Dendritic cell treated with granulocyte-macrophage colony-stimulating factor and Interleukin-4, amounts not matched to agents 40 ng/mL and 50 ng/mL, for 4 days (primary cell): ENCODE results near the gene MAD1L1.

Experiments
- H3K27ac Mint-ChIP-seq: one replicate; pipeline ENCODE4 v1.8.0; 2022; ENCODE audit warnings: mild to moderate bottlenecking, mixed read lengths
- H3K27me3 Mint-ChIP-seq: one replicate; pipeline ENCODE4 v1.8.0; 2022; ENCODE audit warnings: mild to moderate bottlenecking, mixed read lengths
- H3K36me3 Mint-ChIP-seq: one replicate; pipeline ENCODE4 v1.8.0; 2022; ENCODE audit warnings: low read depth, mixed read lengths
- H3K4me1 Mint-ChIP-seq: one replicate; pipeline ENCODE4 v1.8.0; 2022; ENCODE audit warnings: low read depth, mixed read lengths
- H3K4me3 Mint-ChIP-seq: one replicate; pipeline ENCODE4 v1.8.0; 2022; ENCODE audit warnings: mild to moderate bottlenecking, moderate library complexity, mixed read lengths
- H3K9me3 Mint-ChIP-seq: one replicate; pipeline ENCODE4 v1.8.0; 2022; ENCODE audit warnings: mixed read lengths
- intact Hi-C: fragments of 100-400 bp; cut with micrococcal nuclease; formaldehyde crosslinking; loops from one replicate; pipeline ENCODE4 v1.15.0; 2022

The MAD1L1 gene

DNA sequence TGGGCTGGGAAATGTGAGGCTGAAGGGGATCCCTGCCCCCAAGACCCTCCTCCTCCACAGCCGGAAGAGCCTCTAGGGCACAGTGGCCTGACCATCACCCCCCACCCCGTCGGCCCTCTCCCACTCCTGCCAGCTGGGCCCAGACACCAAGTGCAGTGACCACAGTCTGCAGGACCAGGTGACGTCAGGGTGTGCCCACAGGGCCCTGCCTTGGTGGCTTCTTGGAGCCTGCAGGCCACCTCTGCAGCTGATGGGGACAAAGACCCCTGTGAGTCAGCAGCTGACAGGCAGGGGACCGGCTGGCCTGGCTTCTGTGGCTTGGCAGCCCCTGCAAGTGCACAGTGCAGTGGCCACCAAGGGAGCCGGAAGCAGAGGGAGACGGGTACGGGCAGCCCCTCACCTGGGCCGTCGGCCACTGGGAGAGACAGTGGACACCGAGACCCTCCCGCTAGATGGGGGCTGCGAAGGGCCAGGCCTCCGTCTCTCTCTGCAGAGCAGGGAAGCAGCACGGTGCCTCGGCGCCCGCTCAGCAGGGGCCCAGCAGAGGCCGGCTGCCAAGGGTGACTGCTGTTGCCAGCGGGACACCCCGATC, 288.0 kb downstream of the MAD1L1 start:
- Mint-ChIP-seq H3K36me3 (peaks cover 37% of the 10 kb centered on the region), H3K27me3 (no peaks in the 10 kb centered on the region), H3K9me3 (no peaks in the 10 kb centered on the region), H3K4me3 (peak overlapping the region; percentile 21), H3K4me1 (peaks cover 92% of the 10 kb centered on the region), H3K27ac (peak overlapping the region; percentile 85)
- intact Hi-C loops = no loop called here

GRCh38 chr7:1943933-1944618, 288.7 kb downstream of the MAD1L1 start:
- Mint-ChIP-seq H3K27ac (peak overlapping the region; percentile 85), H3K27me3 (no peaks in the 10 kb centered on the region), H3K4me3 (peak overlapping the region; percentile 71), H3K9me3 (no peaks in the 10 kb centered on the region), H3K36me3 (peaks cover 39% of the 10 kb centered on the region), H3K4me1 (peaks cover 92% of the 10 kb centered on the region)
- intact Hi-C loops = no loop called here

GRCh38 chr7:1943326-1943725, 289.4 kb downstream of the MAD1L1 start:
- peaks cover 46% of the 10 kb centered on the region for H3K36me3 Mint-ChIP-seq
- H3K4me3 Mint-ChIP-seq = peak overlapping the region; percentile 4
- peak overlapping the region; percentile 98 for H3K27ac Mint-ChIP-seq
- H3K4me1 Mint-ChIP-seq = peaks cover 92% of the 10 kb centered on the region
- intact Hi-C loops = no loop called here
- H3K27me3 Mint-ChIP-seq = no peaks in the 10 kb centered on the region
- H3K9me3 Mint-ChIP-seq = no peaks in the 10 kb centered on the region

DNA sequence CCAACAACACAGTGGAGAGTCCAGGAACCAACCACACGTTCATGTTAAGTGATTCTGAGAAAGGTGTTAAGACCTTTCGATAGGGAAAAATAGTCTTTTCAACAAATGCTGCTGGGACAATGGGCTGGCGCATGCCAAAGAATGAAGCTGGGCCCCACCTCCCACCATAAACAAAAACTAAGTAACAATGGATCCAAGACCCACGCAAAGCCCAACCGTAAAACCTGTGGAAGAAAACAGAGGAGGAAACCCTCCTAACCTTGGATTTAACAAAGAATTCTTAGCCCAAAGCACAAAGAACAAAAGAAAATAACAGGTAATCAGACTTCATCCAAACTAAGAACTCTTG, 289.8 kb downstream of the MAD1L1 start:
- no peak overlapping the region for H3K4me3 Mint-ChIP-seq
- no peaks in the 10 kb centered on the region for H3K9me3 Mint-ChIP-seq
- peaks cover 95% of the 10 kb centered on the region for H3K4me1 Mint-ChIP-seq
- intact Hi-C loops = no loop called here
- peaks cover 49% of the 10 kb centered on the region for H3K36me3 Mint-ChIP-seq
- H3K27ac Mint-ChIP-seq = peak overlapping the region; percentile 98
- no peaks in the 10 kb centered on the region for H3K27me3 Mint-ChIP-seq

DNA sequence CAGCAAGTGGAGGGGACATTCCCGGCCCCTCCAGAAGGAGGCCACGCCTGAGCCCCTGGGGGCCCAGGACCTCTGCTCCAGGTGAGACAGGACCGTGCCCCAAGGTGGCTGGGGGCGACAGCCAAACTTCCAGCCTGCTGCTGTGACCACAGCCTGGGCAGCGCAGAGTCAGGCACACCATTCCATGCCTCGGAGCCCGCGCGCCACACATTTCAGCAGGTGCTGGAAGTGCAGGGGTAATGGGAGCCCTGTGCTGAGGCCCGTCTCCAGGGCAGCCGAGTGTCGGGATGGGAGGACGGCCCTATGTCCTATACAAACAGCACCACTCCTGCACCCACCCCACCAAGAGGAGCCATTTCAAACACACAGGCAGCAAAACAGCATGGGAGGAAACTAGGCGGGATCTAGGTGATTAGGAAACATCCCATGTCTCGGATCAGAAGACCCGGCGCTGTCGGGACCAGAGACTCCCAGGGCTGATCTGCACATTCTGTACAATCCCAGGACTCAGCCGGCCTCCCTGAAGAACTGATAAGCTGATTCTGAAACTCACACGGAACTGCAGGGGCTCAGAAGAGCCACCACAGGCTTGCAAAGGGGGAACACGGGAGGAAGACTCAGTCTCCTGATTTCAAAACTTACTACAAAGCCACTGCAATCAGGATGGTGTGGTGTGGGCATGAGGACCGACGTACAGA, 290.4 kb downstream of the MAD1L1 start:
- Mint-ChIP-seq H3K4me1 (peaks cover 95% of the 10 kb centered on the region), H3K36me3 (peaks cover 44% of the 10 kb centered on the region), H3K27me3 (no peaks in the 10 kb centered on the region), H3K4me3 (no peak overlapping the region), H3K9me3 (no peaks in the 10 kb centered on the region), H3K27ac (peak overlapping the region; percentile 98)
- intact Hi-C loops = no loop called here

DNA sequence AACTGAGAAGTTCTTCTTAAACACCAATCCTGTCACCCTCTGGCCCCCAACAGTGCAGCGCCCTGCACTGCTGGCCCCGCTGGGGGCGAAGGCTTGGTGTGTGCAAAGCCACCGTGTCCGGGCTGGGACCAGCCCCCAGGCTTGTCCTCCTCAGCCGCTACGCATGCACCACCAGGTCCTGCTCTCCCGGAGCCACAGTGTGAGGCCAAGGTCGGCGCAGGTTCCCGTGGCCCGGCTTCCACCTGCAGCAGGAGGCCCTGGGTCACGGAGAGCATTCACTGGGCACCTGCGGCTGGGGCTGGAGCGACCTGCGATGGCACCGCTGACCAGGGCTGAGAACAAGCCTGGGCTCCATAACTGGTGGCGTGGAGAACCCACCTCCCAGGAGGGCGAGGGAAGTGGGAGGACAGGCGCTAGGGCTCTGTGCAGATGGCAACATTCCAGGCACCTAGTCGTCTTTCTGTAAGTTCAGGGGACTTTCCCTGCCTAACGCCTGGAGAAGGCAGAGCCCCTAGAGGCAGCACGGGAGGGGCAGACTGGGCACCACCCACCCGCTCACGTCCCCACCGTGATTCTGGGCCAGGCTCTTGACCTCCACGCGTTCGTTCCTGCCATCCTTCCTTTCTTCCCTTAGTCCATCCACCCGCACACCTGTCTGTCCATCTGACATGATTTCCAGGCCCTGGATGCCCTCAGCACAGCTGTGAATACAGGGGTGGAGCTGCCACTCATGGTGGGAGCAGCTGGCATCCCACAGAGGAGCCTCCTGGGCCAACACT, 291.1 kb downstream of the MAD1L1 start:
- Mint-ChIP-seq H3K4me3 (no peak overlapping the region), H3K27me3 (no peaks in the 10 kb centered on the region), H3K27ac (peak overlapping the region; percentile 98), H3K36me3 (peaks cover 42% of the 10 kb centered on the region), H3K9me3 (no peaks in the 10 kb centered on the region), H3K4me1 (peaks cover 88% of the 10 kb centered on the region)
- intact Hi-C loops = no loop called here

DNA sequence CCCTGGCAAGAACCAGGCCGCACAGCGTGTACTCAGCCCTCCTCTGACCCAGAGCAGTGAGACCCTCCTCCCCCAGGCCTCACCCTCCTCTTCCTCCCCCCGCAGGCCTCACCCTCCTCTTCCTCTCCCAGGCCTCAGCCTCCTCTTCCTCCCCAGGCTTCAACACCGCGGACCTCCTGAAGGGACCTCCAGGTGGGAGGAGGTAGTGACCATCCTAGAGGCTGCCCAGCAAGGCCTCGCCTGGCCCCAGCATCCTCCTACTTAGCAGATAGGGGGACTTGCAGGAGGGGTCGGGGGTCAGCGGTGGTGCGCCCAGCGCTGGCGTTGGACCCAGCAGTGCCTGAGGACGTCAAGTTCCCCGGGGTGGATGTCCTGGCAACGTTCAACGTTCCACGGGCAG, 291.9 kb downstream of the MAD1L1 start:
- intact Hi-C loops = loop anchor here (1.0 kb wide), 2 partner anchors 21 to 83 kb away; no protein-coding TSS in a partner anchor
- peak overlapping the region; percentile 98 for H3K27ac Mint-ChIP-seq
- H3K27me3 Mint-ChIP-seq = no peaks in the 10 kb centered on the region
- no peaks in the 10 kb centered on the region for H3K9me3 Mint-ChIP-seq
- peaks cover 80% of the 10 kb centered on the region for H3K4me1 Mint-ChIP-seq
- peak overlapping the region; percentile 84 for H3K4me3 Mint-ChIP-seq
- H3K36me3 Mint-ChIP-seq = peaks cover 45% of the 10 kb centered on the region

- Mint-ChIP-seq H3K36me3 (peaks cover 45% of the 10 kb centered on the region), H3K4me1 (peaks cover 76% of the 10 kb centered on the region), H3K4me3 (peak overlapping the region; percentile 84), H3K9me3 (no peaks in the 10 kb centered on the region), H3K27ac (peak overlapping the region; percentile 98), H3K27me3 (no peaks in the 10 kb centered on the region)
- intact Hi-C loops = loop anchor here (1.0 kb wide), 2 partner anchors 20 to 84 kb away; no protein-coding TSS in a partner anchor
Observed at GRCh38 chr7:1940402-1940786, 292.4 kb downstream of the MAD1L1 start.

- H3K4me3 Mint-ChIP-seq = peak overlapping the region; percentile 84
- H3K9me3 Mint-ChIP-seq = no peaks in the 10 kb centered on the region
- intact Hi-C loops = loop anchor here (1.0 kb wide), 2 partner anchors 19 to 85 kb away; no protein-coding TSS in a partner anchor
- peaks cover 72% of the 10 kb centered on the region for H3K4me1 Mint-ChIP-seq
- H3K27ac Mint-ChIP-seq = peak overlapping the region; percentile 98
- H3K27me3 Mint-ChIP-seq = no peaks in the 10 kb centered on the region
- H3K36me3 Mint-ChIP-seq = peaks cover 45% of the 10 kb centered on the region
Observed at GRCh38 chr7:1939434-1940401, 293.0 kb downstream of the MAD1L1 start.

GRCh38 chr7:1938788-1939433, 293.8 kb downstream of the MAD1L1 start:
- H3K4me3 Mint-ChIP-seq = peak overlapping the region; percentile 84
- H3K27ac Mint-ChIP-seq = peak overlapping the region; percentile 98
- intact Hi-C loops = no loop called here
- H3K27me3 Mint-ChIP-seq = no peaks in the 10 kb centered on the region
- peaks cover 72% of the 10 kb centered on the region for H3K4me1 Mint-ChIP-seq
- no peaks in the 10 kb centered on the region for H3K9me3 Mint-ChIP-seq
- peaks cover 48% of the 10 kb centered on the region for H3K36me3 Mint-ChIP-seq

GRCh38 chr7:1937252-1937605, 295.5 kb downstream of the MAD1L1 start:
- Mint-ChIP-seq H3K27me3 (no peaks in the 10 kb centered on the region), H3K4me3 (no peak overlapping the region), H3K9me3 (no peaks in the 10 kb centered on the region), H3K27ac (peak overlapping the region; percentile 36), H3K4me1 (peaks cover 64% of the 10 kb centered on the region), H3K36me3 (peaks cover 63% of the 10 kb centered on the region)
- intact Hi-C loops = no loop called here

DNA sequence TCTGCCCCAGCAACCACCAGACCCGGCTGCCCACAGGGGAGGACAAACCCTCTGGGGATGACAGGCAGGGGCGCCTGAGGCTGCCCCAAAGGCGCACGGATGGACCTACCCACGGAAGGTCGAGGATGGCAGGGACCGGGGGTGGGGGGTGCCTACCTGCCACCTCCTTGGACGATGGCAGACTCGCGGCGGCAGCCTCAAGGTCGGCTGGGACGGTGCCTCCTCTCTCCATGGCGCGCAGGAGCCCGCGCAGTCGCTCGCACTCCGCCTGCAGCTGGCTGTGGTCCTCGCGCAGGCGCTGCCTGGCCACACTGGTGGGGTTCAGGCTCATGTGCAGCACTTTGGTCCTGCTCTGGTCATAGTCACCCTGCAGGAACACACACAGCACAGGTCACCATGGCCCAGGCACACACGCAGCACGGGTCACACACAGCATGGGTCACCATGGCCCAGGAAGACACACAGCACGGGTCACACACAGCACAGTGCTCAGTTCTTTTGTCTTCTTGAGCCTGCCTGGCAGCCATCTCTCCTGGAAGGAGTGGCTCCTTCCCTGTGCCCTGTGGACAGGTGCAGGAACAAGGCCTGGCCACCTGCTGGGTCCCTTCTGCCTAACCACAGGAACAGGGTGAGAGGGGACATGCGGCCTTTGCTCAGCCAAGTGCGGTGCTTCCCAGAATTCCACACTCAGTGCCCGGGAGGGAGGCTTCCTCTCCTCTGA, 296.1 kb downstream of the MAD1L1 start:
- intact Hi-C loops = no loop called here
- no peak overlapping the region for H3K4me3 Mint-ChIP-seq
- H3K27me3 Mint-ChIP-seq = no peaks in the 10 kb centered on the region
- H3K27ac Mint-ChIP-seq = peak overlapping the region; percentile 36
- peaks cover 62% of the 10 kb centered on the region for H3K4me1 Mint-ChIP-seq
- H3K36me3 Mint-ChIP-seq = peaks cover 68% of the 10 kb centered on the region
- H3K9me3 Mint-ChIP-seq = no peaks in the 10 kb centered on the region
